Stimulated activated CD4-positive, alpha-beta T cell treated with anti-CD3 and anti-CD28 coated beads, Interleukin-2, amount 100 ng/mL, for 48 hours (primary cell): Measurements from ENCODE around the gene C3orf20.
A peak's percentile ranks its signal among the peaks of the same experiment; 100 is the strongest.
"Not testable (repeated sequence)": the region's sequence is repeated elsewhere in the genome, so short reads cannot be mapped to it uniquely, and the experiment has no call there.

Experiments used
- DNase-seq, 2 donors: peaks; one replicate each; pipeline ENCODE4 v3.0.0-alpha.2; 2020

C3orf20 gene

DNA sequence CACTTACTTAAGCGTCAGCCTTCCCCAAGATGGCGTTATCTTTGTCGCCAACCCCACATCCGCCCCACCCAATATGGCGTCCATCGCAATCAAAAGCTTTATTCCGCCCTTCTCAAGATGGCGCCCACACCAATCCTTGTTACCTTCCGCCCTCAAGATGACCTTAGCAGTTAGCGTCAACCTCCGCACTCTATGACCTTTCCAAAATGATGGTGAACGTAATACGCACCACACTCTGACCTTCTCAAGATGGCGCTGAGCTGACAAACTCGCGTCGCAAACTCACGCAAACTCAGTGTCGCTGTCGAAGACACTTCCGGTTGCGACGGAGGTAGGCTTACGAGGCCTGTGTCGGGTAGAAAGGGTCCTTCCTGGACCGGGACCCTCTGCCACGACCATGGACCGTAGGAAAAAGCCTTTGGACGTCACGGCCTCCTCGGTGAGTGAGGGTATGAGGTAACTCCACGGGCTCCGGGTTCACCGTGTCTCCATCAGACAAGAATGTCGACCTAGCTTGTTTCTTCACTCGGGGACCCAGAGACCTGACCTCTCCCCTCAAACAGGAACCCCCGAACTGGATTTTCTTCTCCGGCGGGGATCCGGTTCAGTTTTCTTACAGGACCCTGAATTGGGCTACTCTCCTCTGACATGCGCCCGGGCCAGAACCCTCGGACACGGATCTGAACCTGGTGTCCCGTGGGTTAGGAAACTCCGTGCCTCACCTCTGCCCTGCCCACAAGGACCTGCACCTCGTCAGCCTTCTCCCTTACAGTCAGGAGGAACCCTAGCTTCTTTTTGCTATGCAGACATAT lies 23.3 kb upstream of the C3orf20 start, which contains the start of gene CCDC174:
TSS of gene CCDC174 (plus strand) at position 323 of the 812 bp plus-strand sequence. CDS start at position 398, 75 bp downstream.
- peak; percentile 88 to 89 for DNase-seq

DNA sequence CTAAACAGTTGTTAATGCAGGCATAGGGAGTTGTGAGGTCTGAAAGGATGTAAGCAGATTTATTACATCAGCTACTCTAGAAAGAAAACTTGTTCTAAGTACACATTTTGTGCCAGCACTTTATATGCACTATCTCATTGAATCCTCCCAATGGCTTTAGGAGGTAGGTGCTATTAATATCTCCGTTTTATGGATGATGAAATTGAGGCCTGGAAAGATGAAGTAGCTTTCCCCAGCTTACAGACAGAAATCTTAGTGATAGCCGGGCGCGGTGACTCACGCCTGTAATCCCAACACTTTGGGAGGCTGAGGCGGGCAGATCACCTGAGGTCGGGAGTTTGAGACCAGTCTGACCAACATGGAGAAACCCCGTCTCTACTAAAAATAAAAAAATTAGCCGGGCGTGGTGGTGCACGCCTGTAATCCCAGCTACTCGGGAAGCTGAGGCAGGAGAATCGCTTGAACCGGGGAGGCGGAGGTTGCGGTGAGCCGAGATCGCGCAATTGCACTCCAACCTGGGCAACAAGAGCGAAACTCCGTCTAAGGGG lies 22.5 kb upstream of the C3orf20 start:
- not testable (repeated sequence) for DNase-seq

DNA sequence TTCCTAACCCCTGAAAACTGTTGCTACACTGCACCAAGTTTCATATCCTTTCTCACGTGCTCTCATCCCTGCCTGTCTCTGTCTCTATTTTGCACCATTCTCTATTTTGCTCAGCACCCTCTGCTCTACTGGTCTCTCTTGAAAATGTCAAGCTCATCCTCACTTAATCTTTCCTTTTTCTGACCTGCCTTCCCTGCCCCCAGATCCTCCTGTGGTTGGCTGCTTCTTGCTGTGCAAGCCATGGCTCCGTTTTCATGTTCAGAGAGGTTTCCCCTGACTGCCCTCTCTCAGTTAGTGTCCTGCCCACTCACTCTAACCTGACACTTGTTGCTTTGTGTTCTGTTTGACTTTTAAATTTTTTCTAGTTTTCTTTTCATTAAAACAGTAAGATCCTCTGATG lies 17.4 kb upstream of the C3orf20 start:
- DNase-seq, result no peak

DNA sequence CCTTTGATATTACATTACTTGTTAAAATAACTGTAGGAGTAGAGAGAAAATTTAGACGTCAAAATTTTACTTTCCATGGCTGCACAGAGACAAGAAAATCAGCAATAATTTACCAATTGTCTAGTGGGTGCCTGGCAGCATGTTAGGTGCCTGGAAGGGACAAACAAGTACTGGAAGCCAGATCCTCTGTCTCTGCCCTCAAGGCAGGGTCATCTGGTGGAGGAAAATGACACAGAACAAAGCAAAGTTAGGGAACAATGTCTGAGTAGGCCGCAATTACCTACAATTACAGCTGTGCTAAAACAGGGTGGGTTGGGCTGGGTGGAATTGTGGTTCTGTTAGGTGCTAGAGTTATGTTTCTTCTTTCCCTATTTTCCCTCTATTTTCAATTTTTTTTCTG lies 16.0 kb upstream of the C3orf20 start:
- no peak for DNase-seq

DNA sequence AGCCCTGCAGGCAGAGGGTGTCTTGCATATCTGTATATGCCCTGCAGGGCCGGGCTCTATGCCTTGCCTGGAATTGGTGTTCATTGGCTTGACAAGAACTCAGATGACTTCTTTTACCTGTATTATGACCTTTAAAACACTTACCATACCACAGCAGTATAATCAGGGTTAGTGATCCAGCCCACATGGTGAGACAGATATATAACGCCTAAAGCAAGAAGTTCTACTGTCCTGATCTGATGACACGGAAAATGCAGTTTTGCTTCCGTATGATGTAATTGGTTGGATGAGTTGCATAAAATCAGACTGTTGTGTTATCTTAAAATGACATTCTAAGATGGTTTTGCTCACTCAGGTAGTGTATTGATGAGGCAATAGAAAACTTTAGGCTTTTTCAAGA lies 14.0 kb upstream of the C3orf20 start:
- no peak for DNase-seq

DNA sequence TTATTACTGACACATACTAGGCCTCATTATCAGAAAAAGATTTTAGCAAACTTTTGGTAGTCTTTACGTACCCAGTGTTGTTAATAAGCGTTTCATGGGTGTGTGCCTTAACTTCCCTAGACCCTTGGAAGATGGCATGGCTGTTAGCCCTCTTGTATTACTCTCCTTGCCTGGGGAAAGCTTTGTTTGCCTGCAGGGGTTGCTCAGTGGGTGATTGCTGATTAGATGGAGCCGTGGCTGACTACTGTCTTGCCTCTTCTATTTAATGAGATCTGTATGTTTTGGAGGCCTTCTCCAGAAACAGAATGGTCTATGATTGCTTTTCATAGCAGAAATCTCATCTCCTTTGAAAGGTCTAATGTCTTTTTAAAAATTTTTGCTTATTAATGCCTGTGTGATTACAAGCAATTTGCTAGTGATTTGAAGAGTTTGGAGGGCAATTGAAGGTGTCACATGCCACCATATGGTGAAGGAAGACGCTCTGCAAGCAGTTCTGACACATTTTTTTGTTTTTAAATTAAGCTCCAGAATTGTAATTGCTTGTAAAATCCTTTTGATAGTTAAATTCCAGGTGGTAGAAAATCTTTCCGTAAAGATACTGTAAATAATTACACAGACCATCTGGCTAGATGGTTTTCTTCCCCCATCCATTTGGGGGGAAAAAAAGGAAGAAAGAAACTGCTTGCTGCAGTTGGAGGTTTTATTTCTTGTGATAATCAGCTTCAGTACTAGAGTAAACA lies 11.4 kb upstream of the C3orf20 start:
- no peak for DNase-seq

DNA sequence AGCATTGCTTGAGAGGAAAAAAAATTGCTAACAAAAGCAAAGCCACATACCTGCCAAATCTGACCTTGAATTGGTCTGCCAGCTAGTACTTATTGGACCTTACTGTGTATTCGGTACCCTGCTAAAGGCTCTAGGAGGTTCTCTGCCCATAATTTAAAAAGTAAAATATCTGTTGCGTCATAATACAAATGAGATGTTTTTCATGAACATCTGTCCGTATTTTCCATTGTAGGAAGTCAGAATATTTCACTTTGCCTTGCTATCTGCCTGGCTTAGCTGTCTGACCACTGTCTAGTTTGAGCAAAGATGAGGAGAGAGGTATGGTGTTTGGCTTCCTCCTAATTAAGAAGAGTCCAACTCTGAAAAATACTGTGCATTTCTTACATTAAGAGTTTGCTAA lies 10.8 kb upstream of the C3orf20 start:
- no peak for DNase-seq

DNA sequence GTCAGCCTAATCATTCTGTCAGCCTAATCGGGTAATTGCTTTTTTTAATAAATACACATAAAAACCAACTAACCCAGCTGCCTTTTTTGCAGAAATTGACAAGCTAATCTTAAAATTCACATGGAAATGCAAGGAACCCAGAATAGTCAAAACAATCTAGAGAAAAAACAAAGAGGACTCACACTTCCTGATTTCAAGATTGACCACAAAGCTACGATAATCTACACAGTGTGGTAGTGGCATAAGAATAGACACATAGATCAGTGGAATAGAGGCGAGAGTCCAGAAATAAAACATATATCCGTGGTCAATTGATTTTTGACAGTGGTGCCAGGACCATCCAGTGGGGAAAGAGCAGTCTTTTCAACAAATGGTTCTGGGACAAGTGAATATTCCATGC lies 2.4 kb upstream of the C3orf20 start:
- DNase-seq, result no peak

DNA sequence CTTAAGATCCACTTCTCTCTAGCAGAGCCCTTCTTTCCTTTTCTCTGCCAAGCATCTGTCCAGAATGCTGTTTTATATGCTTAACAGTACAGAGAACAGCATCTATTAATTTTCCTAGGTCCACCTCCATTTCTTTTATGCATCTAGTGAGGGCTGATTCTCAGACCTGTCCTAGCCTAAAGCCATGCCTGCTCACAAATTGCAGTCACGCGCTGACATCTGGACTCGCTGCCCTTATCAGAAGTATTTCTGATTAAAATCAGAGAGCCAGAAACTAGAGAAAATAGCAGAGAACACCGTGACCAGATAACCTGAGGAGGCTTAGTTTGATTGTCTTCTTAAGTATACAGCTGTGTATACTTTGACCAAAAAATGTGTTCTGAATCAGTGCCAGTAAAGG lies 1.9 kb downstream of the C3orf20 start:
- DNase-seq, result no peak

DNA sequence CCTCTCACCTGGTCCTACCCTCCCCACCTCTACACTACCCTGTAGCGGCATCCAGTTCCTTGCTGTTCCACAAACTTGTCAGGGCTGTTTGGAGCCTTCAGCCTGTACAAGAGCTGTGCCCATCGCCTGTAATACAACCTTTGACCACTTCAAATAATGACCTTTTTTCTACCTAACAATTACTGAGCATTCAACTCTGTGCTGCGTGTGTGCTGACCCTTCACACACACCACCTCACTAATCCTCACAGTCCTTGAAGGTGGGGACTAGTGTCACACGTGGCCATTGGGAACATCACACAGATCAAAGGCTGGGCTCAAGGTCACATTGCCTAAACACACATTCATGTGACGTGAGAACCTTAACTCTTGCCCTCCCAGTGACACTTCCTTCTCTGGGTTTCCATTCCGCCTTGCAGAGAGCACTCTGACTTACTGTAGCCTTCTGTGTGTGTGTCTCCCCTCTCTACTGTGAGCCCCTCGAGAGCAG lies 3.1 kb downstream of the C3orf20 start:
- DNase-seq, result no peak

DNA sequence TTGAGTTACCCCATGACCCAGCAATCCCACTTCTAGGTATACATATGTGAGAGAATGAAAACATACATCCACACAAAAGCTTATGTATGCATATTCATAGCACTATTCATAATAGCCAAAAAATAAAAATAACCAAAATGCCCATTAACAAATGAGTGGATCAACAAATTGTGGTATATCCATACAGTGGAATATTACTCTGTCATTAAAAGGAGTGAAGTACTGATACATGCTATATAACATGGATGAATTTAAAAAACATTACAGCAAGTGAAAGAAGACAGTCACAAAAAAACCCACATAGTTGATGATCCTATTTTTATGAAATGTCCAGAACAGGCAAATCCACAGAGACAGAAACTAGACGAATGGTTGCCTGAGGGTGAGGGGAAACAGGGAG lies 5.2 kb downstream of the C3orf20 start:
- no peak for DNase-seq

DNA sequence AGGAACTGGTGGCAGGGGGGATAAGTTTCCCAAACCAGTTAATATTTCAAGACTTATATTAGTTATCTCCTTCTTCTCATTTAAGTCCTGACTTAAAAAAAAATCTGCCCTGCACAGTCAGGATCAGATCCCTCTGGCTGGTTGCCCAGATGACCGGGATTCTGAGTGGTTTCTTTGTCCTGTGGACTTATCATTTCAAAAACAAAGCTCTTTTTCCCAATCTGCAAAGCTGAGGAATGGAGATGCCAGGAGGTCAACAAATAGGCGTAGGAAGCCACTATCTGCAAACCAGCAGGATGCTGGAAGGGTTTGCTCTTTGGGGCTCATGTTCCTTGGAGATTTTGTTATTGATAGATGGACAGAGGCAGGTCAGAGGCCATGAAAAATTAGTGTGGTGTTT lies 5.8 kb downstream of the C3orf20 start:
- no peak for DNase-seq

DNA sequence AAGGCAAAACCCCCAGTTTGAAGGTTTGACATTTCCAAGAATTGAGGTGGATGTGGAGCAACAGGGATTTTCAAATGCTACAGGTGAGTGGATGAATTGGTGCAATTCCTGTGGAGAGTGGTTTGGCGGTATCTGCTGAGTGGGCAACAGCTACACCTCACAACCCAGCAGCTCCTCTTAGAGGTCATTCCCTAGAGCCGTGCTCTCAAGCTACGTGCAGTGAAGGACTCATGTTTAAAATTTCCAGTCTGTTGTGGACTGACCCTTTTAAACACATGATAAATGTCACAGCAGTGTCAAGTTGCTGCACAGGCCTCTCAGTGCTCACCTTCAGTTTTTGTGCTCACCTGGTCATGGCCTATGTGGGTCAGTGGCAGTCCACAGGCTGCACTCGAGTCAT lies 9.5 kb downstream of the C3orf20 start:
- DNase-seq, result no peak

DNA sequence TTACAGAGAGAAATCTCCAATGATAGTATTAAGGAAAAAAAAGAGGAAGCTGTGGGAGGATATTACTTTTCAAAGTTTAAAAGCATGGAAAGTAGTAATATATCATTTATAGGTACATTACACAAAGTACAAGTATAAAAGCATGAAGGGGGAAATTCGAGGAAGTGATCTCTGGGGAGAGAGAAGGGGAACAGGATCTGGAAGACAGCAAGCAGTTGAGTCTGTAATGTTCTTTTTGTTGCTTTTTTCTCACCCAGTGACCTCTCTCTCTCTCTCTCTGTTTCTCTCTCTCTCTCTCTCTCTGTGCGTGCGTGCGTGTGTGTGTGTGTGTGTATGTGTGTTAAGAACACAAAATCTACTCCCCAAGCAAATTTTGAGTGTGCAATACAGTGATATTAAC lies 10.2 kb downstream of the C3orf20 start:
- DNase-seq, result no peak

DNA sequence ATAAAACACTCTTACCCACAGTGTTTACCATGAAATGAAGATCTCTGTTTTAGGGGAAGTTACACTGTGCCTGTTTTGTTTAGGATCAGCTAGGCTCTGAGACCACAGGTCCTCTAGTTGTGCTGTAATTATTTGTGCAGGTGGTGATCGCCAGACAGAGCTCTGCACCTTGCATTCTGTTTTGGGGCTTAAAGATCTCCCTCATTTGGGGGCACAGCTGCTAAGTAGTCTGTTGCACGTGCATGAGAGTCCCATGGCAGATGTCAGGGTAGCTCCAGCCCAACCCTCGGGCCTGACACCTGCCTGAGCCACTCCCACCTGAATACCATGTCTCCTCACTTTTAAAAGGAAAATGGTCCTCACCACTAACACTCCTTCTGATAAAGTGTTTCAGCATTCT lies 12.4 kb downstream of the C3orf20 start:
- no peak for DNase-seq

DNA sequence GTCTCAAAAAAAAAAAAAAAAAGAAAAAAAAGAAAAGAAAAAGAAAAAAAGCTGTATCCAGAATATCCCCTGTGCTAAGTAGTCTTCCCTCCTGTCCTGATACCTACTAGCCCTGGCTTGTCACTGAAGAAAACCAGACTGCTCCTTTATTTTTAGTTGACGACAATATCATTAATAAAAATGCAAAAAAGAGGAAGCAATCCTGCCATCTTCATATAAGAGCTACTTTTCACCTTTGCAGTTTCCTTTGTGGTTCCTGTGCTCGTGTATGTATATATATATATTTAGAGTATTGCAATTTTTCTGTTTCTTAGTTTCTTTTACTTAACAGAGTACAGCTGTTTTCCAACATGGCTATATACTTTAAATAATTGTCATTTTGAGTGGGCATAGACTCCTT lies 13.6 kb downstream of the C3orf20 start:
- DNase-seq, result no peak

DNA sequence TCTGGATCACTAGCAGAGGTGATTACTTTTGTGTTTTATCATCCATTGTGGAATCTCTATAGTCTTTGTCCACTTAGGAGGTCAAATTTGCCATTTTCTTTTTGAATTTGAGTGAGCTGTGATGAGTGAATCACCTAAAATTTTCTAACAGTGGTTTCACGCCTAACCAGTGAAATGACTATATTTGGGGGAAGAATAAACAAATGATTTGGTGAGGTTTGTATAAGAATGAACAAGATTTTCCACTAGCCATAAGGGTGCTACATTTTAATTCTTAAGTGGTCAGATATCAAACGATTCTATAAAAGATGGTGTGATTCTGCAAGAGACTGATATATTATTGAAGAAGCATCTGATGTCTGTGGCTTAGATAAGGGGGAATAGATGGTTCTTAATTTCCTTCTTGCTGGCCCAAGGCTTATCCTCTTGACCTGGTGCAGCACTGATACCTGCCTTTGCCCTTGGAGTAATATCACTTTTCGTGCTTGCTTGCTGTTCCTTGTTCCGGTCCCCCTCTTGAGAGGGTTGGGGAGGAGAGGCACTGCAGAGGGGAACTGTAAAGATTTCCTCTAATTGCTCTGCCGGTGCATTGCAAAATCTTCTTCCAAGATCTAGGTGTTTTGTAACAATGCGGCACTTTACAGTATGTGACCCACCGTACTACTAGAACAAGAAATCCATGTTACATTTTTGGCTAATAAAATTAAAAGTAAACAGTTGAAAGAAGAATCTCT lies 14.5 kb downstream of the C3orf20 start:
- DNase-seq, result no peak

DNA sequence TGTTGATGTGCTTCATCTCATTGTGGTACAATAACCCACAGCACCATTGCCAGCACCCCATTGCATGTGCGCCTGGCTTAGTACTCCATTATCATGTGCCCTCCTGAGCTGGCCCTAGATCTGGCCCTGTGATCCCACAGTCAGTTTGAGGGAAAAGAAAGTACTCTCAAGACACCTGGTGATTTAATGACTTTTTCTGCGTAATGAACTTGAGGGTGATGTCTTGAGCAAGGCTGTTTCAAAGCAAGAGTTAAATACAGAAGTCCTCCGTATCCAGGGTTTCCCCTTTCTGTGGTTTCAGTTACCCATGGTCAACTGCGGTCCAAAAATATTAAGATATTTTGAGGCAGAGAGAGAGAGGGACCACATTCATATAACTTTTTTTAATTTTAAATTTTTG lies 16.3 kb downstream of the C3orf20 start:
- DNase-seq, result no peak

DNA sequence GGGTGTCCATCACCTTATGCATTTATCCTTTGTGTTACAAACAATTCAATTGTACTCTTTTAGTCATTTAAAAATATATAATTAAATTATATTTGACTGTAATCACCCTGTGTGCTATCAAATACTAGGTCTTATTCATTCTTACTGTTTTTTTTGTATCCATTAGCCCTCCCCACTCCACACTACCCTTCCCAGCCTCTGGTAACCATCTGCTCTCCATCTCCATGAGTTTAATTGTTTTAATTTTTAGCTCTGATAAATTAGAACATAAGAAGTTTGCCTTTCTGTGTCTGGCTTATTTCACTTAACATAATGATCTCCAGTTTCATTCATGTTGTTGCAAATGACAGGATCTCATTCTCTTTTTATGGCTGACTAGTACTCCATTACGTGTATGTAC lies 16.8 kb downstream of the C3orf20 start:
- DNase-seq, result no peak

DNA sequence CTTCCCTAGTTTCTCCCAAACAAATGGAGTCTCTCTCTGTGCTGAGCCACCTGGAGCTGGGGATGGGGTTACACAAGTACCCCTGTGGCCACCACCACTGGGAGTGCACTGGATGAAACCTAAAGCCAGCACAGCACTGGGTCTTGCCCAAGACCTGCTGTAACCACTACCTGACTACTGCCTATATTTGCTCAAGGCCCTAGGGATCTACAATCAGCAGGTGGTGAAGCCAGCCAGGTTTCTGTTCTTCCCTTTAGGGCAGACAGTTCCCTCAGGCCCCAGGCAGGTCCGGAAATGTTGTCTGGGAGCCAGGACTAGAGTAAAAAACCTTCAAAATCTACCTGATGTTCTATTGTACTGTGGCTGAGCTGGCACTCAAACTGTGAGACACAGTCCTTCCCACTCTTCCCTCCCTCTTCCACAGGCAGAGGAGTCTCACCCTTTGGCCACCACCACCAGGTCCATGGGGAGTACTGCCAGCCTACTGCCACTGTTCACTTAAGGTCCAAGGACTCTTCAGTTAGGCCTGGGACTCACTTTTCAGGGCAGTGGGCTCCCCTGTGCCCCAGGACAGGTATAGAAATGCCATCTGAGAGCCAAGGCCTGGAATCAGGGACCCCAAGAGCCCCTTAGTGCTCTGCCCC lies 23.8 kb downstream of the C3orf20 start:
- DNase-seq, result no peak

DNA sequence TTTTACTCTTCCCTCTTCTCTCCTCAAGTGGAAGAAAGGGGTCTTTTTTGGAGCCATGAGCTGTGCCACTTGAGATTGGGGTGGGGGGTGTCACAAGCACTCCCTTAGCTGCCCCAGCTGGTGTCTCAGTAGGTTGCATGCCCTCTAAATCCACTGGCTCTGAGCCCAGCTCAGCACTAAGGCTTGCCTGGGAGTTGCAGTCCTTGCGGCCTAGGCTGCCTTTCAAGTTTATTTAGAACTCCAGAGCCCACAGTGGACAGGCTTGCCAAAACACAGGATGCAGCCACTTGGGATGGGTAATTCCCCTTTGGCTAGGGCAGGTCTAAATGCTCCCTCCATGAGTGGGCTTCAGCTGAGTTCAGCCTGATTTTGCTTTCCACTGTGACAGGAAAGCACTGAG lies 24.7 kb downstream of the C3orf20 start:
- no peak for DNase-seq

DNA sequence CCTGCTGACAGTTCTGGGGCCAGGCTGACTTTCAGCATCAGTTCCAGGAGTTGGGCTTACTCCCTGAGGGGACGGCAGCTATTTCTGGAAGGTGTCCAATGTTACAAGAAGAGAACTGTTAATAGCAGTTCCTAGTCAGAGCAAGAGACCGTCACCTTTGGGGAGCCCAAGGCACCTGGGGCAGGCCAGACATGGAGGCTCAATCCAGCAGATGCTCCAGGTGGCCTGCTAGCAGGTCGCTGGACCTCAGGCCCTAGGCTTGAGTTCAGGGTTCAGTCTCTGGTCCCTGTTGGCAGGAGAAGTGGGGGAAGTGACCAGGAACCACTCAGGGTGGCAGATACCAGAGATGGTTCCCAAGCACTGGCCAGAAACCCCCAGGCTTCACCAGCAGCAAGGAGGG lies 25.9 kb downstream of the C3orf20 start:
- no peak for DNase-seq

DNA sequence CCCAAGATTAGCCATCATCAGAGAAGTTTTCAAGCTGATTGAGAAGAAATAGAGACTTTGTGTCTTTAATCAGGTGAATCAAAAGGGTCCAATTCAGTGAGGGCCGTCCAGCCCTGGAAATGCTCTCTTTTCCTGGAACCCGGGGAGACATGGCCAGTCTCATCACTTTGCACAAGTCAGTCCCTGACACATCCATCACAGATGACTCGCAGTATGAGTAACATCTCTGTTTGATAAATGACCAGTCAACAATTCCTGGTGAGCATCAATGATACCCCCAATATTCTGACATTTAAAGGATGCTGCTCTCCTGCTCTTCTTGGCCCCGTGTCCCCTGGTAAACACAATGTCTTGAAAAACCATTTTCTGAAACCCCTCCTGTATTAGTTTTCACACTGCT lies 26.7 kb downstream of the C3orf20 start:
- no peak for DNase-seq
